CMK (cell line): ENCODE data around the gene DAP.
"Not testable (repeated sequence)": the region's sequence is repeated elsewhere in the genome, so short reads cannot be mapped to it uniquely, and the experiment has no call there.

Source experiments
- DNase-seq: peaks from one replicate; pipeline ENCODE4 v3.0.0-alpha.2; 2010; ENCODE audit warnings: low read depth

The DAP gene

GRCh38 chr5:10734037-10734709, 26.9 kb downstream of the DAP start:
- DNase-seq: peak; percentile 17

DNA sequence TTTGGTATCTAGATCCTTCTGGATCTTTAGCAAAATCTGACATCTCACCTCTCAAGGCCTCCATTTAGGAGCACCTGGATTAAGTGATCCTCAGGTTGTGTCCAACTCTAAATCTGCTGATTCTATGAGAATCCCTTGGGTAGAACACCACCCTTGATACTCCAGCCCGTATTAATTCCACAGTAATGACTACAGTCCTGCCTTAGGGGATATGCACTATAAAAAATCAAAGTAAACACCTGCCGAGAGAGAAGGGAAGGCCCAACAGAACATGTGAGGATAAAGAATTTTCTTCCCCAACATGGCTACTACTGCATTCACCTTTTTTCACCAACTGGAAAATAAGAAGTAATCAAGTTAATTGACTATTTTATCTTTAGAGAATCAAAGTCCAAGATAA, 27.6 kb downstream of the DAP start:
- no peak for DNase-seq

DNA sequence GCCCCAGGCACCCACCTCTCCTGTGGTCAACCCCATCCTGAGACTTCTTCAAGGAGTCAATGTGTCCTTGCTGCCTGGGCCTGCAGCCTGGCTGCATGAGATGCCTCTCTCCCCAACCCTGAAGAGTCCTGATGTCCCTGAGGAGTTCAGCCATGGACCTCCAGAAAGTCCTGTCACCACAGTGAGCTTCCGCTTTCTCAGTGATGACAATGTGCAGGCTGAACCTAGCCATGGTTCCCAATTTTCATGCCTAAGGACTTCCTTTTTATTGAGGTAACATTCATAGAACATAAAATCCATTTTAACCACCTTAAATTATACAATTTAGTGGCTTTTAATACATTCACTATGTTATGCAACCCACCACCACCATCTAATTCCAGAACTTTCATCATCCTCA, 29.1 kb downstream of the DAP start:
- no peak for DNase-seq

GRCh38 chr5:10730043-10730351, 31.0 kb downstream of the DAP start:
- DNase-seq: no peak

DNA sequence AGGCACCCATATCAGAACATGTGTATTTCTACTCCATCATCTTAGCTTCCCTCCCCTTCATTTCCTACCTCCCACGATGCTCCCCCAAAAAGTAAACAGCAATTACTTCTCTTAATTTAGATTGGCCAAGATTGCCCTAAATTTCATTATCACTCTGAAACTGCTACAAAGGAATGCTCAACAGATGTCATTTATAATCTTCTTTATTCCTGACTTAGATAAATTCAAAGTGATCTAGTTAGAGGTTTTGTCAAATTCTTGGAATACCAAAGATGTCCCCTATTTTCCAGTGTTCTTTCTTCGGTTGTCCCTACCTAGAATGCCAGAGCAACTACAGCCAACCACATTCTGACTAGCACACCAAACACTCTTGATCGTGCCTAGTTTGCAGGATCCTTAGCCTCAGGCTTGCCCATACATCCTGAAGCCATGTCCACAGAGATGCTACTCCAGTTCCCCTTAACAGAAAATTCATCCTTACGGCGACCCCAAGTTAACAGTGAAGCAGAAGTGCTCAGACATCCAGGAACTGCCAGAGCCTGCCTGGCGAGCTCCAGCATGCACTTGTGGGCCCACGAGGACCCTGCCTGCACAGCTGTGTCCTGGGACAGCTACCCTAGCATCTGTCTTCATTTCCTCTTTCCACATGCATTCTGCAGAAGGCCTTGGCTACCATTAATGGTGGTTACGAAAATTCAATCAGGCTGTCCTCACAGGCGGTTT, 31.6 kb downstream of the DAP start:
- DNase-seq: no peak

DNA sequence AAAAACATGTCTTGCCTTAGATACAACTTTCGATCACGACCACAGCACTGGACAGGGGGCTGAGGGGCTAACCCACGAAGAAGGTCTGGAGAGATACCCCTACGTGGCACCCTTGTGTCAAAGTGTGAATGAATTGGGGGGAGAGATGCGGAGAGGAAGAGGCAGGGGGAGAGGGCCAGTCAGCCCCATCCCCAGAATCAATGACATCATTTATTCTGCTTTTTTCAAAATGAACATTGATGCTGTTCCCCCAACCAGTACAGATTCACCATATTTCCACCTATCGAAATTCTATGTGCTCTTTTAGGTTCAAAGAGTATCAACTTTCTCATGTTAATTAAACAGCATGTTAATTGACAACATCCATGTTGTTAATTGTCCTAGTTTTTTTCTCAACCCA, 32.4 kb downstream of the DAP start:
- DNase-seq: no peak

DNA sequence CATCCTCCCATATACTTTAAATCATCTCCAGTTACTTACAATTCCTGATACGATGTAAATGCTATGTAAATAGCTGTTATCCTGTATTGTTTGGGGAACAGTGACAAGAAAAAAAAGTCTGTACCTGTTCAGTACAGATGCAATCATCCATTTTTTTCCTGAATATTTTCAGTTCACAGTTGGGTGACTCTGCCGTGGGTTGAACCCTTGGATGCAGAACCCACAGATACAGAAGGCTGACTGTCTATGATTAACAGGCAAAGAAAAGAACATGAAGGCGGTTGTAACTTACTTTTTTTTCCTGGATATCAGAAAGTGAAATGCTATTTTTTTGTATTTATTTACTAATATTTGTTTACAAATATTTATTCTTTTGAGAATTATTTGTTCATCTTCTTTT, 33.2 kb downstream of the DAP start:
- DNase-seq: no peak

DNA sequence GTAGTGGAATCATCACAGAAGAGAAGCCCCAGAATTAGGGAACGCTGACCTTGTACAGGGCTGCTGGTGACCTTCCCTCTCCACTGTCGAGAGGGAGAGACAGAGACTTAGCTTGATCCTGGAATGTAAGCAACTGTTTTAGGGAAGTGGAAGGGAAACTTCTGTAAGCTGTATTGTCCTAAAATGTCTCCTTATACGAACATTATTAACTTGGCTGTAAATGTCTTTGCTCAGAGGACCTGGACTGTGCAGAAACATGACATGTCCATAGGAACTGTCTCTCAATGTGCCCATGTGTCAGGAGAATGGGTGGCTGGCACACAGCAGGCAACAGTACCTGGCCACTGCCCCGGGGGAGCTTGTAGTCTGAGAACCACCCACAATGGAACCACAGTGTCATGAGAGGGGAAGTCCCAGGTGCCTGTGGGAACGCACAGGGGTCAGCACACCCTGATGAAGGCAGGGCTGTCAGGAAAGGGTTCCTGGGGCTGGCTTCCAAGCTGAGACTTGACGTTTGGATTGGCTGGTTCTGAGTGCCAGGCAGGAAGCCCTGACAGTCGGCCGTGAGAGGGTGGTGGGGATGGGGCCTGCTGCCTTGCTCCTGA, 34.0 kb downstream of the DAP start:
- no peak for DNase-seq

- DNase-seq: no peak
These were observed 34.7 kb downstream of the DAP start for GRCh38 chr5:10726179-10726912.

GRCh38 chr5:10725636-10726035, 35.4 kb downstream of the DAP start:
- DNase-seq: no peak

DNA sequence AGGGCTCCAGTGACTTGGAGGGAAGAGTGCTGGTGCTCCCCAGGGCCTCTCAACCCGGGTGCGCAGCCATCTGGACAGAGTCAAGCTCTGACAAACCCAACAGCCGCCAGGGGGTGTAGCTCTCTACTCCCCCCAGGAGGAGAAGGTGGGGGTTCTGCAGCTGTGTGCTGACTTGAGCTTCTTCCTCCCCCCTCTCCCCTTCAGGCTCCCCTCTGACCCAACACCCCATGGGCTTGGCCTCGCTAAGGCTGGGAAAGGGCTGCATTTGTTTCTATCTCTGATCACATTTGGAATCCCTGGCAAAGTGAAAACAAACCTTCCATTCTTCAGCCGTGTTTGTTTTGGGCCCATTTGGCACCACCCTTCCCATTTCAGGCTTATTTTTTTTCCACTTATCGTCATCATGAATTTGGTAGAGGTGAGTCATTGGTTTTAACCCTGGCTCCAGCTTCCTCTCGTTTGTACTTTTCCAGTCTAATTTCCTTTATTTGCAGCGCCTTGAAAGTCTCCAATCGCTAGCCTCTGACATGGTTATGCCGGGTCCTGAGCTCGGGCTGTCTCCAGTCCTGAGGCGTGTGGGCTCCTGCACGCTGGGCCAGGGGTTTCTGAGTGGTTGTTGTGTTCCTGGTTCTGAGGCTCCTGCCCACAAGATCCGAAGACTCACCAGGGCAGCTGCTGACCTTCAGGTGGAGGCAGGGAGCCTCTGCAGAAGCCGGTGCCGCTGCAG, 36.1 kb downstream of the DAP start:
- no peak for DNase-seq

DNA sequence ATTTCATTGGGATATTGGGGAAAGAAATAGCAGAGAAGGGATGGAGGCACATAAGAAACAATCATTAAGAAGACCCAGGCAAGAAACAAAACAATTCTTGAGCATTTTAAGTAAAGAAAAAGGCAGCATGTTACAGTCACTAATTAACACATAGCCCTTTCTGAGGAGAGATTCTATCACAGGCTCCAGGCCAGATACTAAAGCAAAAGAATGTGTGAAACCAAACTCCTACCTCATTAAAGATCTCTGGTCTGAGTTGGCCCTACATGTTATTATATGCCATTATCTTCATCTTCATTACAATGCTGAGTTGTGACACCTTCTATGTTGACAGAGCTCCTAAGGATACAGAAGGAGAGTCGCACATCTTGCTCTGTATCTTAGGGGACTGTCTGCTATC, 37.5 kb downstream of the DAP start:
- DNase-seq: no peak

DNA sequence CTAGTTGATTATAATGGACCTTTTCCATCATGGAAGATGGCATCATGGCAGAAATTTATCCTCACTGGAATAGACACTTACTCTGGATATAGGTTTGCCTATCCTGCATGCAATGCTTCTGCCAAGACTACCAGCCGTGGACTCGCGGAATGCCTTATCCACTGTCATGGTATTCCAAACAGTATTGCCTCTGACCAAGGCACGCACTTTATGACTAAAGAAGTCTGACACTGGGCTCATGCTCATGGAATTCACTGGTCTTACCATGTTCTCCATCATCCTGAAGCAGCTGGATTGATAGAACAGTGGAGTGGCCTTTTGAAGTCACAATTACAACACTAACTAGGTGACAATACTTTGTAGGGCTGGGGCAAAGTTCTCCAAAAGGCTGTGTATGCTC, 40.3 kb downstream of the DAP start:
- not testable (repeated sequence) for DNase-seq

DNA sequence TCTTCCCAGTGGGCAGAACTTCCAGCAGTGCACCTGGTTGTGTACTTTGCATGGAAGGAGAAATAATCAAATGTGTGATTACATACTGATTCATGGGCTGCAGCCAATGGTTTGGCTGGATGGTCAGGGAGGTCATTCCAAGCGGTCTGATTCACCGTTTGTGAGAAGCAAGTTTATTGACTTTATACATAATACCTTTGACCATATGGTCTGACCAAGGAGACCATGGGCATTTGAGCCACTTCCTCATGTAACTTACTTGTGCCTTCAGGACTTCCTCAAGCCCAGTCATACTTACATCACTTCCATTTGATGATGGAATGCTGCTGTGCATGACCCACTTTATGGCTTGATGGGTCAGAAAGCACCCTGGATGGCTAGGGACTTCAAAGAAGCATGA, 41.1 kb downstream of the DAP start:
- no peak for DNase-seq

- DNase-seq: not testable (repeated sequence)
These were observed 42.4 kb downstream of the DAP start for GRCh38 chr5:10718617-10719016.

DNA sequence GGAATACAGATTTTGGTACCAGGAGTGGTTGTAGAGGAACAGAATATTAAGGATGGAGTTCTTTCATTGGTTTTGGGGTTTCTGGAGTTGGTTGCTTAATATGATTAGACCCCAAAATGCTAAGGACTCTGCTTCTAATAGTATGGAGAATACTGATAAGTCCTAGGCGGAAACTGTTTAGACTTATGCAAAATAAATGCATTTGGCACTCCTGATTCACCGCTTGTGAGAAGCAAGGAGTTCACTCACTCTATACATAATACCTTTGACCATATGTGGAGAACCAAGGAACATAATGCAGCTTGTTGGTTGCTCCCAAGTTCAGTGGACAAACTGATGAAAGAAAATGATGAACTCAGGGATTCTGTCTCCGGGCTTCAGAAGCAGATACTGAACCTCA, 44.2 kb downstream of the DAP start:
- DNase-seq: not testable (repeated sequence)

- DNase-seq: no peak
These were observed 45.3 kb downstream of the DAP start for GRCh38 chr5:10715605-10716290.

GRCh38 chr5:10712574-10713366, 48.3 kb downstream of the DAP start:
- DNase-seq: no peak

GRCh38 chr5:10711562-10711961, 49.5 kb downstream of the DAP start:
- DNase-seq: no peak

DNA sequence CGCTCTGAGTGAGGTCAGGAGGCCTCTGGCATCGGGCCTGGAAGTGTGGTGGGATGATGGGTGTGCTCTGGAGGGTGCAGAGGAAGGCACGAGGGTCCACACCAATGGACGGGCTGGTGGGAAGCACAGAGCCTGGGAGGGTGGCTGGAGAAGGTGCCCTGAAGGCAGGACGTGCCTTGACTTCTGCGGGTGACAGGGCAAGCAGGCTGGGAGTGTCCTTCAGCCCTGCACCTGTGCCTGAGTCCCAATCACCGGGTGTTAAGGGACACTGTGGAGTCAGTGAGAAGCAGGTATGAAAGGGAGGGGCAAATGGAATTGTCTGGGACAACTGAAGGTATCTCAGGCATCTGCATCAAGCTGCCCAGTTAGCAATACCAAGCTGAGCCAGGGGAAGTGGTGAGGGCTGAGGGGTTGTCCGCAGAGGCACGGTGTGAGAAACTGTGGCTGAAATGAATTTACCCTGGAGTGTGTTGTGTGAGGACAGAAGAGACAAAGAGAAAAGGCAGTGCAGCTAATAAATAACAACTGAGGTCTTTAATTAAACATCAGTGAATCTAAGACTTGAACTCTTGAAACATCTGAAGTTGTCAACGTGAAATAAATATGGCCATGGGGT, 50.4 kb downstream of the DAP start:
- no peak for DNase-seq
